GM04503 (cell line): Measurements from ENCODE around the gene GDPGP1.
"Not testable (repeated sequence)": the region's sequence is repeated elsewhere in the genome, so short reads cannot be mapped to it uniquely, and the experiment has no call there.

Experiments used
- DNase-seq: peaks from one replicate; pipeline ENCODE4 v3.0.0-alpha.2; 2012; ENCODE audit warnings: low read depth

The GDPGP1 gene

GRCh38 chr15:90225504-90226234, 8.3 kb upstream of the GDPGP1 start:
- DNase-seq, result no peak

GRCh38 chr15:90227336-90227735, 6.7 kb upstream of the GDPGP1 start:
- no peak for DNase-seq

- DNase-seq, result no peak
These were observed 5.9 kb upstream of the GDPGP1 start for GRCh38 chr15:90227816-90228772.

- DNase-seq, result no peak
These were observed 5.0 kb upstream of the GDPGP1 start for GRCh38 chr15:90228960-90229359.

- no peak for DNase-seq
These were observed 3.9 kb upstream of the GDPGP1 start for GRCh38 chr15:90230071-90230494.

GRCh38 chr15:90230610-90231009, 3.4 kb upstream of the GDPGP1 start:
- DNase-seq, result no peak

- no peak for DNase-seq
These were observed 2.7 kb upstream of the GDPGP1 start for GRCh38 chr15:90231028-90232017.

GRCh38 chr15:90232196-90232595, 1.8 kb upstream of the GDPGP1 start:
- DNase-seq, result no peak

- DNase-seq, result no peak
These were observed 1.0 kb upstream of the GDPGP1 start for GRCh38 chr15:90232941-90233386.

GRCh38 chr15:90233387-90234095, 468 bp upstream of the GDPGP1 start, which contains the start of gene CIB1:
Gene CIB1 (minus strand): TSS chr15:90233941. CDS start chr15:90233885, 56 bp downstream.
- peak; percentile 60 for DNase-seq

GRCh38 chr15:90239371-90239770, 5.4 kb downstream of the GDPGP1 start:
- no peak for DNase-seq

- DNase-seq, result no peak
These were observed 6.8 kb downstream of the GDPGP1 start for GRCh38 chr15:90240856-90241255.

GRCh38 chr15:90241343-90242192, 7.6 kb downstream of the GDPGP1 start:
- DNase-seq, result no peak

- no peak for DNase-seq
These were observed 10.1 kb downstream of the GDPGP1 start for GRCh38 chr15:90243943-90244639.

- no peak for DNase-seq
These were observed 14.8 kb downstream of the GDPGP1 start for GRCh38 chr15:90248789-90249202.

GRCh38 chr15:90249203-90249863, 15.3 kb downstream of the GDPGP1 start, which contains the start of gene TTLL13:
Gene TTLL13 (plus strand): TSS chr15:90249556. CDS start chr15:90250631, 1,075 bp downstream.
- DNase-seq, result no peak

GRCh38 chr15:90257776-90258175, 23.8 kb downstream of the GDPGP1 start:
- no peak for DNase-seq

- DNase-seq, result no peak
These were observed 25.5 kb downstream of the GDPGP1 start for GRCh38 chr15:90259524-90259923.

GRCh38 chr15:90260731-90261130, 26.7 kb downstream of the GDPGP1 start:
- not testable (repeated sequence) for DNase-seq
